ENCODE measurements around the gene CDK2AP2.
"Not testable (repeated sequence)": the region's sequence is repeated elsewhere in the genome, so short reads cannot be mapped to it uniquely, and the experiment has no call there.

The CDK2AP2 gene

GRCh38 chr11:67489885-67490726 is 17.9 kb downstream of the CDK2AP2 start:
- no peak for DNase-seq (ENCODE audit: low read depth in 2 of 2)

- no peak for DNase-seq (ENCODE audit: low read depth in 2 of 2)
These were observed 18.6 kb downstream of the CDK2AP2 start for GRCh38 chr11:67489203-67489884.

GRCh38 chr11:67486481-67487195 is 21.3 kb downstream of the CDK2AP2 start:
- no peak for DNase-seq (ENCODE audit: low read depth in 2 of 2)

GRCh38 chr11:67485873-67486361 is 22.0 kb downstream of the CDK2AP2 start:
- not testable (repeated sequence) for DNase-seq (ENCODE audit: low read depth in 2 of 2)

- no peak for DNase-seq (ENCODE audit: low read depth in 2 of 2)
These were observed 23.1 kb downstream of the CDK2AP2 start for GRCh38 chr11:67484847-67485311.

- DNase-seq (ENCODE audit: low read depth in 2 of 2): no peak
These were observed 23.9 kb downstream of the CDK2AP2 start for GRCh38 chr11:67483831-67484665.

GRCh38 chr11:67482827-67483798 is 24.8 kb downstream of the CDK2AP2 start, which contains the start of gene AIP:
Gene AIP (plus strand): TSS chr11:67483026. CDS start chr11:67483159, 133 bp downstream.
- peak; percentile 93 to 94 for DNase-seq (ENCODE audit: low read depth in 2 of 2)

GRCh38 chr11:67482275-67482826 is 25.6 kb downstream of the CDK2AP2 start:
- DNase-seq (ENCODE audit: low read depth in 2 of 2): no peak

GRCh38 chr11:67477344-67478050 is 30.5 kb downstream of the CDK2AP2 start:
- not testable (repeated sequence) for DNase-seq (ENCODE audit: low read depth in 2 of 2)

- DNase-seq (ENCODE audit: low read depth in 2 of 2): not testable (repeated sequence)
These were observed 31.3 kb downstream of the CDK2AP2 start for GRCh38 chr11:67476692-67477091.

- no peak for DNase-seq (ENCODE audit: low read depth in 2 of 2)
These were observed 35.1 kb downstream of the CDK2AP2 start for GRCh38 chr11:67472882-67473281.

GRCh38 chr11:67470337-67471002 is 37.5 kb downstream of the CDK2AP2 start:
- DNase-seq (ENCODE audit: low read depth in 2 of 2): no peak

- DNase-seq (ENCODE audit: low read depth in 2 of 2): no peak
These were observed 38.5 kb downstream of the CDK2AP2 start for GRCh38 chr11:67469508-67469811.

- DNase-seq (ENCODE audit: low read depth in 2 of 2): peak; percentile 71 to 76
These were observed 39.0 kb downstream of the CDK2AP2 start, which contains the start of gene TMEM134 for GRCh38 chr11:67468759-67469507. Gene TMEM134 (minus strand): TSS chr11:67469251. CDS start chr11:67469192, 59 bp downstream.

GRCh38 chr11:67468456-67468758 is 39.6 kb downstream of the CDK2AP2 start:
- no peak for DNase-seq (ENCODE audit: low read depth in 2 of 2)

GRCh38 chr11:67468056-67468455 is 39.9 kb downstream of the CDK2AP2 start:
- no peak for DNase-seq (ENCODE audit: low read depth in 2 of 2)

- DNase-seq (ENCODE audit: low read depth in 2 of 2): no peak
These were observed 40.8 kb downstream of the CDK2AP2 start for GRCh38 chr11:67466962-67467771.

Measured in fibroblast of skin of left biceps (primary cell).